ENCODE data around the gene MEMO1.
"Not testable (repeated sequence)": the region's sequence is repeated elsewhere in the genome, so short reads cannot be mapped to it uniquely, and the experiment has no call there.

The MEMO1 gene

DNA sequence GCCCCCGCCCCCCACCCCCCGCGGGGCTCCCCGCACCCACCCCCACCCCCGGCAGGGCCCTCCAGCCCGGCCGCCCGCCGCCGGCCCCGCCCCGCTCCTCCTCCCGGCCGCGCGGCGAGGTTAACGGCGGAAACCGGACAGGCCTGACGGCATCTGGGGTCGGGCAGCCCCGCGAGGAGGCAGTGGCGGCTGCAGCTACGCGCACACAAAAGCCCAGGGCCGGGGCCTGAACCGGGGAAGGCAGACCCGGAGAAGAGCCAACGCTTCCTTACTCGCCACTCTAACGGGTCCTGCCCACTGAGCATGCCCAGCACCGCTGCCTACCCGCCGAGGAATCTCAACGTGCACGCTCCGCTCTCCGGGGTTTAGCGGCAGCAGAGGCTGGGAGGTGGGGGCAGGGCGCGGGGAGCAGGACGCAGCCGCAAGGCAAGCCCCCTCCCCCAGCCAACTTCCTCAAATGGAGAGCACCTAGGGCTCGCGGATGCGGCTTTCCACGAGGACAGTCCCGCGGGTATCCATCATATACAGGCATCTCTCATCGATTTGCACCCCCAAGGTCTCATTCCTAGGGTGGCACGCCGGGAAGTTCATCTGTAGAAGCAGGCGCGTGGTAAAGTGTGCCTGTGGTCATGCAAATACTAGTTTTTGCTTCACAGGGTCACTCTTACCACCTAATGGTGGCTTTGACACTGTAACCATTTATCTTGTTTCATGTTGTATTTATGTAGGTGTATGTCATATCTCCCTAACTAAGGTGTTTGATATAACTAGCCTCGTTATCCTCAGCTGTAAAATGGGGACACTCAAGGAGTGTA is at the start of gene MEMO1:
Gene MEMO1 (minus strand): TSS at position 339 of the 815 bp plus-strand sequence. CDS start 761 bp downstream, outside the sequence.
- H3K4me3 ChIP-seq (ENCODE audit: low read depth, low read length) = peak within 1 kb of the TSS; percentile 97
- TF ChIP-seq, protein P1, sequence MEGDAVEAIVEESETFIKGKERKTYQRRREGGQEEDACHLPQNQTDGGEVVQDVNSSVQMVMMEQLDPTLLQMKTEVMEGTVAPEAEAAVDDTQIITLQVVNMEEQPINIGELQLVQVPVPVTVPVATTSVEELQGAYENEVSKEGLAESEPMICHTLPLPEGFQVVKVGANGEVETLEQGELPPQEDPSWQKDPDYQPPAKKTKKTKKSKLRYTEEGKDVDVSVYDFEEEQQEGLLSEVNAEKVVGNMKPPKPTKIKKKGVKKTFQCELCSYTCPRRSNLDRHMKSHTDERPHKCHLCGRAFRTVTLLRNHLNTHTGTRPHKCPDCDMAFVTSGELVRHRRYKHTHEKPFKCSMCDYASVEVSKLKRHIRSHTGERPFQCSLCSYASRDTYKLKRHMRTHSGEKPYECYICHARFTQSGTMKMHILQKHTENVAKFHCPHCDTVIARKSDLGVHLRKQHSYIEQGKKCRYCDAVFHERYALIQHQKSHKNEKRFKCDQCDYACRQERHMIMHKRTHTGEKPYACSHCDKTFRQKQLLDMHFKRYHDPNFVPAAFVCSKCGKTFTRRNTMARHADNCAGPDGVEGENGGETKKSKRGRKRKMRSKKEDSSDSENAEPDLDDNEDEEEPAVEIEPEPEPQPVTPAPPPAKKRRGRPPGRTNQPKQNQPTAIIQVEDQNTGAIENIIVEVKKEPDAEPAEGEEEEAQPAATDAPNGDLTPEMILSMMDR (IDR thresholded peaks at IDR 0.05; ENCODE audit: borderline replicate concordance, insufficient read depth, low read depth, low read length) = no peak

DNA sequence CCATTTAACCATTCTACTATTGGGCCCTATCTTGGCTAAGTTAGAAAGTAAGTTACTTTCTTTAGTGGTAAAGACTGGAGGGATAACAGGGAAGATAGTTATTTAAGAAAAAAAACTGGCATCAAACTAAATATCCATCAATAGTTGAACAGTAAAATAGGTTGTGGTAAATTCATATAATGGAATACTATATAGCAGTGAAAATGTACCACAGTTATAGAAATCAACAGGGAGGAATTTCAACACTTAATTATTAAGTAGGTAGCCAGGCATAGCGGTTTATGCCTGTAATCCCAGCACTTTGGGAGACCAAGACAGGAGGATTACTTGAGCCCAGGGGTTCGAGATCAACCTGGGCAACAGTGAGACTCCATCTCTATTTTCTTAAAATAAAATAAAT is 49.5 kb upstream of the MEMO1 start:
- TF ChIP-seq, protein P1 (IDR thresholded peaks at IDR 0.05; ENCODE audit: borderline replicate concordance, insufficient read depth, low read depth, low read length) = no peak
- no peak overlapping the region for H3K4me3 ChIP-seq (ENCODE audit: low read depth, low read length)

DNA sequence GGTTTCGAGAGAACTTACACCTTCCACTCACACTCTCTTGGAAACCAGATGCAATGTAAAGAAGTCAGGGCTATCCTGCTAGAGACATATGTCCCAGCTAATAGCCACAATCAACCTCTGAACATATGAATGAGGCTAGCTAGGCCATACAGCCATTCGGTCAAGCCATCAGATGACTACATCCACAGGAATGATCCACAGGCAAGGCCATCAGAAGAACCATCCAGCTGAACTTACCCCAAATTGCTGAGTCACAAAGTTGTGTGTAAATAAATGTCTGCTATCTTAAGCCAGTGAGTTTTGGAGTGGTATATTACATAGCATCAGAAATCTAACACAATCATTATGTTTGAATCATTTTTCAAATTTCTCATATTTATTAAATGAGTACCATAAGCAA is 47.3 kb upstream of the MEMO1 start:
- TF ChIP-seq, protein P1 (IDR thresholded peaks at IDR 0.05; ENCODE audit: borderline replicate concordance, insufficient read depth, low read depth, low read length) = no peak

DNA sequence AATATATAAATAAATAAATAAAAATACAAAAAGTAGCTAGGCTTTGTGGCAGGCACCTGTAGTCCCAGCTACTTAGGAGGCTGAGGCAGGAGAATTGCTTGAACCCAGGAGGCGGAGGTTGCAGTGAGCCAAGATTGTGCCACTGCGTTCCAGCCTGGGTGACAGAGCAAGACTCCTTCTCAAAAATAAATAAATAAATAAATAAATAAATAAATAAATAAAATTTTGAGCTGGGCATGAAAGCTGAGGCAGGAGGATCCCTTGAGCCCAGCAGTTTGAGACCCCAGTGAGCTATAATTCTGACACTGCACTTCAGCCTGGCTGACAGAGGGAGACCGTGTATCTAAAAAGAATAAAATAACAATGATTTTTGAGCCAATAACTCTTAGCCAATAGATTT is 43.8 kb upstream of the MEMO1 start:
- not testable (repeated sequence) for H3K4me3 ChIP-seq (ENCODE audit: low read depth, low read length)

More for the DNA sequence above, 47.3 kb upstream of the MEMO1 start:
- H3K4me3 ChIP-seq (ENCODE audit: low read depth, low read length) = no peak overlapping the region

DNA sequence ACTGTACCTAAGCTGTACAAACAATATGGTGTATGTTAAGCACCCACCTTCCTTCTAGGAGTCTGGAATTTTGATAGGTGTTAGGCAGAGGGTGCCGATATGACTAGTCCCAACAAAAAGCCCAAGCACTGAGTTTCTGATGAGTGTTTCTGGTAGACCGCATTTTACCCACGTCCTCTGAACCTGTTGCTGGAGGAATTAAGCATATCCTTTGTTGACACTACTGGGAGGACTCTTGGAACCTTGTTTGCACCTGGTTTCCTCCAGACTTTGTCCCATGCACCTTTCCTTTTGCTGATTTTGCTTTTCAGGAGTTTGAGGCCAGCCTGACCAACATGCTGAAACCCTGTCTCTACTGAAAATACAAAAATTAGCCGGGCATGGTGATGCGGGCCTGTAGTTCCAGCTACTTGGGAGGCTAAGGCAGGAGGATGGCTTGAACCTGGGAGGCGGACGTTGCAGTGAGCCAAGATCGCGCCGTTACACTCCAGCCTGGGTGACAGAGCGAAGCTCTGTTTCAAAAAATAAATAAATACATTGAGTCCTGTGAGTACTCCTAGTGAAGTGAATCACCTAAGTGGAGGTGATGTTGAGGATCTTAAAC is 41.1 kb upstream of the MEMO1 start:
- H3K4me3 ChIP-seq (ENCODE audit: low read depth, low read length) = no peak overlapping the region
- TF ChIP-seq, protein P1 (IDR thresholded peaks at IDR 0.05; ENCODE audit: borderline replicate concordance, insufficient read depth, low read depth, low read length) = no peak

DNA sequence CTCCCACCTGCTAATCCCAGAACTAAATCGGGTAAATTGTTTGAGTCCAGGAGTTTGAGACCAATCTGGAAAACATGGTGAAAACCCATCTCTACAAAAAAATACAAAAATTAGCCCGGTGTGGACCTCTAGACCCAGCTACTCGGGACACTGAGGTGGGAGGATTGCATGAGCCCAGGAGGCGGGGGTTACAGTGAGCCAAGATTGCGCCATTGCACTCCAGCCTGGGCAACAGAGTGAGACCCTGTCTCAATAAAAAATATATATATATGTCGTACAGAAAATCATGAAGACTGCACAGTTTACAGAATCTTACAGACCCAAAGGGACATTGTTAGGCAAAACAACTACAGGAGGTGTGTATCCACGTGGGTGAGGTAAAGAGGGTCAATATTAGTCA is 32.8 kb upstream of the MEMO1 start:
- TF ChIP-seq, protein P1 (IDR thresholded peaks at IDR 0.05; ENCODE audit: borderline replicate concordance, insufficient read depth, low read depth, low read length) = no peak
- no peak overlapping the region for H3K4me3 ChIP-seq (ENCODE audit: low read depth, low read length)

DNA sequence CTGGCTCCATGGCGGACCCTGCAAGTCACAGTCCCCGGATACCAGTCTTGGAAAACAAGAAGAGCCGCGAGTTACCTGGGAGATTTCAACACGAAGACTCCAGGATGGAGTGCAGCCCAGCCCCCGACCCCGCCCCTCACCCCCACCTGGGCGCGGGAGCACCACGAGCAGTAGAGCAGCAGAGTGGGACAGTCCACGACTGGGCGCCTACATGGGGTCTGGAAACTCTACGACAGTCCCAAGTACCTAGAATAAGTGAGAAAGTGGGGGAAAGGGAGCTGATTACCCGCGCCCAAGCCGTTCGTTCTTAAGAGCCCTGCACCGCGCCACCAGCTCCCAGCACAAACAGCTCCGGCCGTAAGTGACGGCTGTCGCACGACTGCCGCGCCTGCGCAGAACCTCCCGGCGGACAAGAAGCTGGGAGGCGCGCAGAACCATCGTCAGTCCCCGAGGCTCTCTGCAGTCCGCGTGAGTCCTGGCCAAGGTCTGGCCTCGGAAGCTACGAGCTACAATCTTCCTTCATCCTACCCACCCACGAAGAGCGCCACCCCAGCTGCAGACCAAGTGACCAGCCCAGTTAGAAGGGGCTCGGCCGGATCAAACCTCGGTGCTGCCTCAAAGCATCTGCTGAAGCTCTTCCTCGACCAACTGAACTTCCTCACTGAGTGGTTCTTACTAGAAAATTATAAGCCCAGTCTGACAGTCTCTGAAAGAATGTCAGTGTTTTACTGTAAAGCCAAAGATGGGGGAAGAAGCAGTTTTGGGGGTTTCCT is 28.8 kb upstream of the MEMO1 start, which contains the start of gene DPY30:
Gene DPY30 (minus strand): TSS at position 359 of the 773 bp plus-strand sequence. CDS start 349 bp downstream, at position 10.
- peak within 1 kb of the TSS; percentile 64 for H3K4me3 ChIP-seq (ENCODE audit: low read depth, low read length)
- TF ChIP-seq, protein P1 (IDR thresholded peaks at IDR 0.05; ENCODE audit: borderline replicate concordance, insufficient read depth, low read depth, low read length) = no peak

DNA sequence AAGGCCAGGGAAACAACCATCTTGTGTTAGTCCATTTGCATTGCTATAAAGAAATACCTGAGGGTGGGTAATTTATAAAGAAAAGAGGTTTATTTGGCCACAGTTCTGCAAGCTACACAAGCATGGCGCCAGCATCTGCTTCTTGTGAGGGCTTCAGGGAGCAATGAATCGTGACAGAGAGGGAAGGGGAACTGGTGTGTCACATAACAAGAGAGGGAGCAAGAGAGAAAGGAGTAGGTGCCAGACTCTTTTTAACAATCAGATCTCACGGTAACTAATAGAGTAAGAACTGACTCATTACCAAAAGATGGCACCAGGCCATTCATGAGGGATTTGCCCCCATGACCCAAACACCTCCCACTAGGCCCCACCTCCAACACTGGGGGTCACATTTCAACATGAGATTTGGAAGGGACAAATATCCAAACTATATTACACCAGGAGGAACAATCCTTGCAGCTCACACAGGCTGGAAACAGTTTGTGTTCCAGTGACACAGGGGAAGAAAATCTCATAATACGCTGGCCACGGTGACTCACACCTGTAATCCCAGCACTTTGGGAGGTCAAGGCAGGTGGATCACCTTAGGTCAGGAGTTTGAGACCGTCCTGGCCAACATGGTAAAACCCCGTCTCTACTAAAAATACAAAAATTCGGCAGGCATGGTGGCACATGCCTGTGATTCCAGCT is 23.5 kb upstream of the MEMO1 start:
- not testable (repeated sequence) for H3K4me3 ChIP-seq (ENCODE audit: low read depth, low read length)

DNA sequence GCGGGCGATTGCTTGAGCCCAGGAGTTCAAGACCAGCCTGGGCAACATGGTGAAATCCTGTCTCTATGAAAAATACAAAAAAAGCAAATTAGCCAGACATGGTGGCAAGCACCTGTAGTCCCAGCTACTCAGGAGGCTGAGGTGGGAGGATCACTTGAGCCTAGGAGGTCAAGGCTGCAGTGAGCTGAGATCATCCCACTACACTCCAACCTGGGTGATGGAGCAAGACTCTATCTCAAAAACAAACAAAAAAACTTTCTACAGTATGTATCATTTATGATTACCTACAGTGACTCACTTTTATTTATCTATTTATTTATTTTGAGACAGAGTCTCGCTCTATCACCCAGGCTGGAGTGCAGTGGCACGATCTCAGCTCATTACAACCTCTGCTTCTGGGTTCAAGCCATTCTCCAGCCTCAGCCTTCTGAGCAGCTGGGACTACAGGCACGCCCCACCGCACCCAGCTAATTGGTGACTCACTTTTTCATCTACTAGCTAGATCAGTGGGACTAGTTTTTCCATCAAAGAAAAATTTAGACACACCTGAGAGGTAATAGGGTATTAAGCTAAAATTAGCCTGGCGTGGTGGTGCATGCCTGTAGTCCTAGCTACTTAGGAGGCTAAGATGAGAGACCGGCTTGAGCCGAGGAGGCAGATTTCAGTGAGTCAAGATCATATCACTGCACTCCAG is 8.1 kb upstream of the MEMO1 start:
- not testable (repeated sequence) for H3K4me3 ChIP-seq (ENCODE audit: low read depth, low read length)
